Fibroblast of pulmonary artery (primary cell): Measurements from ENCODE around the gene LCP1.

Source experiments
- DNase-seq: peaks from one replicate; pipeline ENCODE4 v3.0.0-alpha.2; 2010; ENCODE audit warnings: low read depth
- H3K4me3 ChIP-seq: replicated peaks from 2 replicates; pipeline ENCODE4 v1.5.1; 2011; ENCODE audit warnings: low read depth, mild to moderate bottlenecking, control low read depth, low read length, moderate library complexity
- TF ChIP-seq, protein P1 (sequence below): IDR thresholded peaks from 2 replicates; pipeline ENCODE4 v1.5.1; 2011; ENCODE audit warnings: mild to moderate bottlenecking, control low read depth, low read length, inconsistent platforms; ENCODE audit errors: missing control alignments

The LCP1 gene

DNA sequence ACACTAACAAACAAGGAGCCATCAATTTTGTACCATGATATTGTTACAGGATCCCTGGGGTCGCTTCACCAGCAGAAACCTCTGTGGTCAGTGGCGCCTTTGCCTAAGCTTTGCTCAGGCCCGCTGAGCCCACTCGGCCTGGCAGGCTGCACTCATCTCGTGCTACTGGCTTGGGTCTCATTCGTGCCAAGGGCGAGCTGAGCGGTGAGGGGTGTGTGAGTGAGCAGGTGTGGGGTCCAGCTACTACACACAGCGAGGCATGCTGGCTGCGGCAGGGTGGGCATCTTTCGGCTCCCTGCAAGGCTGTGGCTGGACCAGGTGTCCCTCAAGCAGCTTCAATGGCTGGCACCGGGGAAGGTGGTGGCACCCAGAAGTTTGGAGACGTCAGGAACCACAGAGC is 96.2 kb downstream of the LCP1 start:
- no peak for DNase-seq
- TF ChIP-seq, protein P1, sequence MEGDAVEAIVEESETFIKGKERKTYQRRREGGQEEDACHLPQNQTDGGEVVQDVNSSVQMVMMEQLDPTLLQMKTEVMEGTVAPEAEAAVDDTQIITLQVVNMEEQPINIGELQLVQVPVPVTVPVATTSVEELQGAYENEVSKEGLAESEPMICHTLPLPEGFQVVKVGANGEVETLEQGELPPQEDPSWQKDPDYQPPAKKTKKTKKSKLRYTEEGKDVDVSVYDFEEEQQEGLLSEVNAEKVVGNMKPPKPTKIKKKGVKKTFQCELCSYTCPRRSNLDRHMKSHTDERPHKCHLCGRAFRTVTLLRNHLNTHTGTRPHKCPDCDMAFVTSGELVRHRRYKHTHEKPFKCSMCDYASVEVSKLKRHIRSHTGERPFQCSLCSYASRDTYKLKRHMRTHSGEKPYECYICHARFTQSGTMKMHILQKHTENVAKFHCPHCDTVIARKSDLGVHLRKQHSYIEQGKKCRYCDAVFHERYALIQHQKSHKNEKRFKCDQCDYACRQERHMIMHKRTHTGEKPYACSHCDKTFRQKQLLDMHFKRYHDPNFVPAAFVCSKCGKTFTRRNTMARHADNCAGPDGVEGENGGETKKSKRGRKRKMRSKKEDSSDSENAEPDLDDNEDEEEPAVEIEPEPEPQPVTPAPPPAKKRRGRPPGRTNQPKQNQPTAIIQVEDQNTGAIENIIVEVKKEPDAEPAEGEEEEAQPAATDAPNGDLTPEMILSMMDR: no peak

DNA sequence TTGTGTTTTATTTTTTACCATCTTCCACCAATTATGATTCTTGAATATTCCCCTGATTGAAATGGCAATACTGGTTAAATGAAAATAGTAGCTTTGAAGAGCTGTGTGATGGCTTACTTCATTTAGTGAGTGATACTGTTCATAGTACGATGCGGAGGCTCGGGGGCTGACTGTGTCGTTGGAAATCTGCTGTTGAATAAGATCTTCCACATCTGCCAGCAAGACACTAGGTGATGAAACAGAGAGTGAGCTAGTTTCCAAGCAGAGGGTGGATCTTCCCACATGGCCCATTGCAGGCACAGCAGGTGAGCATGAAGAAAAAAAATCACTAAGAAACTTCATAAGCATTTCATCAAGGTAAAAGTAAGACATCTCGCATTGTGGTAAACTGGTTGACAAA is 99.7 kb downstream of the LCP1 start:
- TF ChIP-seq, protein P1: no peak
- no peak overlapping the region for H3K4me3 ChIP-seq
- DNase-seq: no peak

More for the DNA sequence above, 96.2 kb downstream of the LCP1 start:
- H3K4me3 ChIP-seq: no peak overlapping the region

DNA sequence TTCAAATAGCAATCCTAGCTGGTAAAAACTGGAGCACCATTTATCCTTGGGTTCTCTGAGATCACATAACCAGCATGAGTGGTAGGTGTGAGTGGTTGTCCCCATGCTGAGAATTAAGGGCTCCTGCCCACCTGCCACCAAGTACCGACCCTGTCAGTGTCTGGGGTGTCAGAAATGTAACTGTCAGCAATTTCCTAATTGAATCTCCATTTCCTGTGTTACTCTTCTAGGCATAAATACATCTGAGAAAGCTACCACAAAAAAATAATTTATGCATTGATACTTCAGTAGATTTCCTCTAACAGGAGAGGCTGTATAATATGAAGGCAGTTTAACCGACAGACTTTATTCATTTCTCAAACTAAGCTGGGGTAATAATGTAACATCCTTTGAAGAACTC is 102.2 kb downstream of the LCP1 start:
- H3K4me3 ChIP-seq: no peak overlapping the region
- TF ChIP-seq, protein P1: no peak
- DNase-seq: no peak

DNA sequence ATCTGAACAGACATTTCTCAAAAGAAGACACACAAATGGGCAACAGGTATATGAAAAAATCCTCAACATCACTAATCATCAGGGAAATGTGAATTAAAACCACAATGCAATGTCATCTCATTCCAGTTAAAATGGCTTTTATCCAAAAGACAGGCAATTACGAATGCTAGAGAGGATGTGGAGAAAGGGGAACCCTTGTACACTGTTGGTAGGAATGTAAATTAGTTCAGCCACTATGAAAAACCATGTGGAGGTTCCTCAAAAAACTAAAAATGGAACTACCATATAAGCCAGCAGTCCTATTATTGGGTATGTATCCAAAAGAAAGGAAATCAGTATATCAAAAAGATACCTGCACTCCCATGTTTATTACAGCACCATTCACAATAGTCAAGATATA is 104.7 kb downstream of the LCP1 start:
- no peak overlapping the region for H3K4me3 ChIP-seq
- no peak for DNase-seq
- TF ChIP-seq, protein P1: no peak

DNA sequence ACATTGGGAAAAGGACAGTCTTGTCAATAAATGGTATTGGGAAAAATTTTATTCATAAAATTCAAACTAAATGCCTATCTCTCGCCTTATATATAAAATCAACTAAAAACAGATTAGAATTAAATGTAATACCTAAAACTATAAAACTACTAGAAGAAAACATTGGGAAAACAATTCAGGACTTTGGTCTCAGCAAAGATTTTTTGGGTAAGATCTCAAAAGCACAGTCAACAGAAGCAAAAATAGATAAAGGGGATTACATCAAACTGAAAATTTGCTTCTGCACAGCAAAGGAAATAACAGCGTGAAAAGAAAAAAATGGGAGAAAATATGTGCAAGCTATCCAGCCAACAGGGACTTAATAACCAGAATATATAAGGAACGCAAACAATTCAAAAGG is 105.2 kb downstream of the LCP1 start:
- DNase-seq: no peak
- TF ChIP-seq, protein P1: no peak
- H3K4me3 ChIP-seq: no peak overlapping the region
